Adrenal gland (tissue), 12 donors: ENCODE results near the gene DTX1. TPM values are rescaled to one million over a fixed set of nuclear protein-coding genes. Genes with fewer than 3 reads are reported as not detected.

Experiments used
- DNase-seq, 7 donors: peaks; one replicate each; pipeline ENCODE4 v3.0.0-alpha.2; 2019 to 2020
- H3K27ac ChIP-seq, 5 donors: fragments of 200-600 bp; sonication (generic) in 4 of 5; 1 replicate in 3 of 5; 2 replicates in 2 of 5; pipeline versions ENCODE4 v1.5.1 to v1.8.0; 2016 to 2020; ENCODE audit warnings: mild to moderate bottlenecking in 1 of 5
- H3K27me3 ChIP-seq: fragments of 200-600 bp; 2 replicates; pipeline ENCODE4 v1.8.0; 2021
- H3K36me3 ChIP-seq, 2 donors: fragments of 200-600 bp; replicated peaks in 1 of 2; 1 replicate in 1 of 2; 2 replicates in 1 of 2; pipeline versions ENCODE4 v1.5.1 to v1.8.0; 2018 to 2022
- H3K4me1 ChIP-seq, 2 donors: fragments of 200-600 bp; replicated peaks in 1 of 2; 1 replicate in 1 of 2; 2 replicates in 1 of 2; pipeline versions ENCODE4 v1.5.1 to v1.8.0; 2018 to 2021
- H3K4me3 ChIP-seq, 4 donors: fragments of 200-600 bp; sonication (generic) in 3 of 4; one replicate each; pipeline ENCODE4 v1.5.1; 2016 to 2018
- H3K9me3 ChIP-seq, 3 donors: fragments of 200-600 bp; sonication (generic) in 1 of 3; replicated peaks in 1 of 3; 1 replicate in 2 of 3; 2 replicates in 1 of 3; pipeline versions ENCODE4 v1.5.1 to v1.8.0; 2016 to 2021
- CTCF ChIP-seq, 6 experiments: fragments of 450-650 bp in 4 of 6; fragments of 200-600 bp in 2 of 6; sonication (generic) in 1 of 6; IDR thresholded peaks; 1 replicate in 5 of 6; 2 replicates in 1 of 6; pipeline versions ENCODE4 v1.5.1 to v1.8.0; 2016 to 2021; ENCODE audit warnings: antibody characterized with exemption in 6 of 6, mild to moderate bottlenecking in 2 of 6, moderate library complexity in 1 of 6
- POLR2A ChIP-seq, 2 donors: fragments of 450-650 bp; IDR thresholded peaks; one replicate each; pipeline ENCODE4 v1.6.1; 2017; ENCODE audit warnings: antibody characterized with exemption in 2 of 2, mild to moderate bottlenecking in 2 of 2, moderate library complexity in 1 of 2
- WGBS, 4 donors: extraction: QIAGEN DNeasy Blood & Tissue Kit in 2 of 4; methylation state at CpG; one replicate each; pipeline versions ENCODE4 v1.1.5 to v1.1.7; 2013 to 2017; 5-methylcytosine and 5-hydroxymethylcytosine counted together
- intact Hi-C, 2 donors: fragments of 100-400 bp; cut with DNase I; formaldehyde crosslinking; loops; one replicate each; pipeline versions ENCODE4 v1.14.1 to v1.15.0; 2022 to 2023
- polyA plus RNA-seq, 3 donors: library from polyadenylated mRNA; stranded (reverse); fragments of 200-250 nt in 2 of 3; fragments of 350-450 nt in 1 of 3; fragmentation: Illumina TruSeq in 1 of 3; extraction: RNeasy Lipid Tissue Mini Kit (QIAGEN cat#74804) in 1 of 3; gene quantifications; one replicate each; pipeline ENCODE4 v1.2.3, GENCODE V29; 2013 to 2014
- total RNA-seq, 9 donors: library from RNA; depleted of rRNA in 4 of 9; stranded (reverse); fragments of >200 nt in 4 of 9; fragments of 120-200 nt in 1 of 9; fragmentation: NEBNext Ultra II Directional in 1 of 9; extraction: Animal tissue kit (Norgen Biotek cat#: 25700) in 1 of 9; gene quantifications; one replicate each; pipeline versions ENCODE4 v1.1.0 to v1.2.4, GENCODE V29; 2013 to 2023
- donor health status: healthy with polysubstance abuse.
- donor health status: Bipolar disorder and iron deficiency.
- donor health status: DM: yes; HTN: yes; CAD: no.
- donor health status: DM: no; HTN: no; CAD: no.
- donor health status: DM: no; HTN: no; CAD: no.
- donor health status: DM: yes; HTN: yes; CAD: no.

The DTX1 gene
- total and polyA plus RNA-seq, 12 donors: 1.3 to 20.0 (median 6.9) TPM

- H3K9me3 ChIP-seq: no peaks in the 10 kb centered on the region
- H3K27ac ChIP-seq: no peak overlapping the region
- H3K4me3 ChIP-seq: no peak overlapping the region
- intact Hi-C loops: loop anchor here (2.0 to 5.0 kb wide), 3 partner anchors 49 to 126 kb away; no protein-coding TSS in a partner anchor
- TF ChIP-seq CTCF (IDR thresholded peaks at IDR 0.05) (peak; percentile 82 to 90 (median 86)), POLR2A (IDR thresholded peaks at IDR 0.05) (no peak)
- no peaks in the 10 kb centered on the region for H3K27me3 ChIP-seq
- no peaks in the 10 kb centered on the region for H3K36me3 ChIP-seq
- no peaks in the 10 kb centered on the region for H3K4me1 ChIP-seq
- DNase-seq: peak; percentile 64 to 83 (median 74)
- WGBS, 4 donors: 6 to 11% (median 8%) methylated on average over 6 of the region's 6 CpGs
Observed at GRCh38 chr12:113048716-113049127, 7.8 kb upstream of the DTX1 start.

- DNase-seq: peak in 1 of 7 donors; percentile 15
- TF ChIP-seq CTCF (IDR thresholded peaks at IDR 0.05) (peak in 1 of 6 experiments; percentile 12), POLR2A (IDR thresholded peaks at IDR 0.05) (no peak)
- Histone ChIP-seq H3K9me3 (no peaks in the 10 kb centered on the region), H3K27ac (no peak overlapping the region), H3K27me3 (no peaks in the 10 kb centered on the region), H3K4me3 (no peak overlapping the region), H3K4me1 (no peaks in the 10 kb centered on the region), H3K36me3 (no peaks in the 10 kb centered on the region)
- intact Hi-C loops: loop anchor here (2.0 to 10.0 kb wide), 6 partner anchors 47 to 385 kb away; no protein-coding TSS in a partner anchor
- WGBS, 4 donors: 64 to 69% (median 66%) methylated on average over 11 of the region's 11 CpGs
Observed at GRCh38 chr12:113049976-113050742, 6.4 kb upstream of the DTX1 start.

- no peak overlapping the region for H3K27ac ChIP-seq
- DNase-seq: no peak
- H3K36me3 ChIP-seq: no peaks in the 10 kb centered on the region
- no peaks in the 10 kb centered on the region for H3K9me3 ChIP-seq
- intact Hi-C loops: loop anchor here (5.0 to 10.0 kb wide), 3 partner anchors 102 to 384 kb away; no protein-coding TSS in a partner anchor
- TF ChIP-seq POLR2A (IDR thresholded peaks at IDR 0.05): no peak
- no peak for TF ChIP-seq CTCF (IDR thresholded peaks at IDR 0.05)
- no peaks in the 10 kb centered on the region for H3K4me1 ChIP-seq
- no peaks in the 10 kb centered on the region for H3K27me3 ChIP-seq
- no peak overlapping the region for H3K4me3 ChIP-seq
- 84 to 94% (median 89%) methylated on average over 7 of the region's 7 CpGs for WGBS, 4 donors
Observed at GRCh38 chr12:113050795-113051194, 5.7 kb upstream of the DTX1 start.

GRCh38 chr12:113051759-113052158 lies 4.8 kb upstream of the DTX1 start:
- intact Hi-C loops: loop anchor here (5.0 to 10.0 kb wide), 3 partner anchors 101 to 383 kb away; no protein-coding TSS in a partner anchor
- Histone ChIP-seq H3K4me3 (no peak overlapping the region), H3K27ac (no peak overlapping the region), H3K36me3 (no peaks in the 10 kb centered on the region), H3K9me3 (no peaks in the 10 kb centered on the region), H3K4me1 (peaks cover 2% of the 10 kb centered on the region in 2 donors), H3K27me3 (peaks cover under 1% of the 10 kb centered on the region)
- TF ChIP-seq CTCF (IDR thresholded peaks at IDR 0.05) (no peak), POLR2A (IDR thresholded peaks at IDR 0.05) (no peak)
- 84 to 91% (median 89%) methylated on average over 4 of the region's 4 CpGs for WGBS, 4 donors
- no peak for DNase-seq
